GM19395 (cell line): ENCODE results near the gene GID4.
"Not testable (repeated sequence)": the region's sequence is repeated elsewhere in the genome, so short reads cannot be mapped to it uniquely, and the experiment has no call there.

Source experiments
- ATAC-seq: cut with Tn5 transposase; IDR thresholded peaks from one replicate; pipeline ENCODE4 v1.9.1; 2021; ENCODE audit warnings: mild to moderate bottlenecking, moderate library complexity; ENCODE audit not compliant: unreplicated experiment

GID4 gene

GRCh38 chr17:18038861-18039534, at the start of gene GID4, which contains the start of gene ATPAF2:
Gene GID4, plus strand, starts transcription at chr17:18039408. Its CDS starts 57 bp downstream, at chr17:18039465.
Gene ATPAF2, minus strand, starts transcription at chr17:18039168. Its CDS starts 155 bp downstream, at chr17:18039013.
- peak; percentile 87 for ATAC-seq

- no peak for ATAC-seq
Measured at GRCh38 chr17:17989618-17990017, 49.6 kb upstream of the GID4 start.

GRCh38 chr17:17990282-17990681, 48.9 kb upstream of the GID4 start:
- ATAC-seq: no peak

- no peak for ATAC-seq
Measured at GRCh38 chr17:17993366-17993765, 45.8 kb upstream of the GID4 start.

- no peak for ATAC-seq
Measured at GRCh38 chr17:17993852-17994251, 45.4 kb upstream of the GID4 start.

- ATAC-seq: no peak
Measured at GRCh38 chr17:17994271-17995069, 44.7 kb upstream of the GID4 start.

GRCh38 chr17:17995887-17996286, 43.3 kb upstream of the GID4 start:
- ATAC-seq: not testable (repeated sequence)

GRCh38 chr17:17998934-17999333, 40.3 kb upstream of the GID4 start:
- no peak for ATAC-seq

GRCh38 chr17:17999364-18000029, 39.7 kb upstream of the GID4 start:
- no peak for ATAC-seq

- no peak for ATAC-seq
Measured at GRCh38 chr17:18000030-18000408, 39.2 kb upstream of the GID4 start.

- no peak for ATAC-seq
Measured at GRCh38 chr17:18002171-18002570, 37.0 kb upstream of the GID4 start.

- ATAC-seq: no peak
Measured at GRCh38 chr17:18004345-18004744, 34.9 kb upstream of the GID4 start.

- no peak for ATAC-seq
Measured at GRCh38 chr17:18004884-18005305, 34.3 kb upstream of the GID4 start.

GRCh38 chr17:18005496-18005895, 33.7 kb upstream of the GID4 start:
- ATAC-seq: no peak

- no peak for ATAC-seq
Measured at GRCh38 chr17:18006495-18007239, 32.5 kb upstream of the GID4 start.

- no peak for ATAC-seq
Measured at GRCh38 chr17:18008496-18009268, 30.5 kb upstream of the GID4 start.

GRCh38 chr17:18009609-18010420, 29.4 kb upstream of the GID4 start:
- no peak for ATAC-seq

GRCh38 chr17:18011286-18011685, 27.9 kb upstream of the GID4 start:
- ATAC-seq: no peak

GRCh38 chr17:18014006-18014405, 25.2 kb upstream of the GID4 start:
- ATAC-seq: no peak
